HG02938 (cell line): Measurements from ENCODE around the gene FANCC.
"Not testable (repeated sequence)": the region's sequence is repeated elsewhere in the genome, so short reads cannot be mapped to it uniquely, and the experiment has no call there.

ENCODE experiments used
- ATAC-seq: cut with Tn5 transposase; IDR thresholded peaks from one replicate; pipeline ENCODE4 v1.9.1; 2021; ENCODE audit warnings: mild to moderate bottlenecking, moderate library complexity; ENCODE audit not compliant: unreplicated experiment

Gene FANCC

DNA sequence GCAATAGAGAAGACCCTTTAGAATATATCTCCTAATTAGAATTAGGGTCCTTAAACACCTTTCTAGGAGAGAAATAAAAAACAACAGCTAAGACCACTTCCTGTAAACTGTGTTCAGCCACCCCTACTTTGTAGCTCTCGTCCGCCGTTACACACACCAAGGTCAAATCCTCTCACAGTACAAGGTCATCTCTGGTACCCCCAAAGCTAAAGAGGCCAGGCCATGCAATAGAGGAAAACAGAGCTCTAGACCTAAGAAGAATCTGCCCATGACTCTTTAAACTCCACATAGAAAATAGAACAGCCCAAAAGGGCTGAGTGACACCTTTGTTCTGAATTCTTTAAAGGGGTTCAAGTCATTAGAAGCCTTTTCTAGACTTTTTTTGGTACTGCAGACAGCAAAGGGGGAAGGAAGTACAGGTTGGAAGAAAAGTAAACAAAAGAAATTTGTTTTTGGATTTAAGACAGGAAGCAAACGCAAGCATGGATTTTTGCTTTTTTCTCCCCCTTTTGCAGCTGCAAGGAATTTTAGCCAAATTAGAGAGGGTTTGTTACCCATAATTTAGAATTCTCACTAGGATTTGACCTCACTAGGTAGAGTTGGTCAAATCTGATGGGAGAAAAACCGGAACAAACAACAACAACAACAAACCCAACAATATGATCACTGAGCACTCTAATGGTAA is 13.4 kb upstream of the FANCC start:
- ATAC-seq, result no peak

DNA sequence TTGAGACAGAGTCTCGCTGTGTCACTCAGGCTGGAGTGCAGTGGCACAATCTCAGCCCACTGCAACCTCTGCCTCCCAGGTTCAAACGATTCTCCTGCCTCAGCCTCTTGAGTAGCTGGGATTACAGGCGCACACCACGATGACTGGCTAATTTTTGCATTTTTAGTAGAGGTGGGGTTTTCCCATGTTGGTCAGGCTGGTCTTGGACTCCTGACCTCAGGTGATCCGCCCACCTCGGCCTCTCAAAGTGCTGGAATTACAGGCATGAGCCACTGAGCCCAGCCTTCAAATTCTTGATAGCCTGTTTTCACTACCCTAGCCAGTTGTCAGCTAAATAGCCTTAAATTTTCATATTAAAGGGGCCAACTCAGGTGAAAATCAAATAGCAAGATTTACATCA is 11.6 kb upstream of the FANCC start:
- ATAC-seq, result not testable (repeated sequence)

- ATAC-seq, result no peak
Measured at GRCh38 chr9:95327239-95327865, 9.8 kb upstream of the FANCC start.

GRCh38 chr9:95325221-95325620 is 7.7 kb upstream of the FANCC start:
- no peak for ATAC-seq

- ATAC-seq, result no peak
Measured at GRCh38 chr9:95317893-95318211, 343 bp upstream of the FANCC start.

- ATAC-seq, result peak; percentile 34
Measured at GRCh38 chr9:95316794-95317118, 753 bp downstream of the FANCC start.

- ATAC-seq, result no peak
Measured at GRCh38 chr9:95316274-95316673, 1.2 kb downstream of the FANCC start.

DNA sequence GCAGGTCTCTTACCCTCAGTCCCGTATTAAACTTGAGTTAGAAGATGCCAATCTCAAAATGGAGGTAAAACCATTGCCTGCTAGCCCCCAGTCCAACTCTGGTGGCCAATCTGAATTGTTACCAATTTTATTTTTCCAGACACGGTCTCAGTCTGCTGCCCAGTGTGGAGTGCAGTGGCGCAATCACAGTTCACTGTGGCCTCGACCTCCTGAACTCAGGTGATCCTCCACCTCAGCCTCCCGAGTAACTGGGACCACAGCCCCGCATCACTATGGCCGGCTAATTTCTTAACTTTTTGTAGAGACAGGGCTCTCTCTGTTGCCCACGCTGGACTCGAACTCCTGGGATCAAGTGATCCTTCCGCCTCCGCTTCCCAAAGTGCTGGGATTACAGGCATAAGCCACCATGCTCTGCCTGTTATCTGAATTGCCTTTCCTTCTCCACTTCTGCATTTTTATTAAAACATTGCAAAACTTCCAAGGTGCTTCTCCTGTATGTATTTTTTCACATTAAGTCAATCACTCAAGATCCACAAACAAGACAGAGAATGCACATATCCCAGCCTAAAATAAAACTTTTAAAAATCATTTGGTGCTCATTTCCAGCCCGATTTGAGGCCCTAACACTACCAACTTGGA is 2.3 kb downstream of the FANCC start:
- ATAC-seq, result no peak

GRCh38 chr9:95313010-95313498 is 4.5 kb downstream of the FANCC start:
- ATAC-seq, result no peak

GRCh38 chr9:95311961-95312360 is 5.5 kb downstream of the FANCC start:
- no peak for ATAC-seq

DNA sequence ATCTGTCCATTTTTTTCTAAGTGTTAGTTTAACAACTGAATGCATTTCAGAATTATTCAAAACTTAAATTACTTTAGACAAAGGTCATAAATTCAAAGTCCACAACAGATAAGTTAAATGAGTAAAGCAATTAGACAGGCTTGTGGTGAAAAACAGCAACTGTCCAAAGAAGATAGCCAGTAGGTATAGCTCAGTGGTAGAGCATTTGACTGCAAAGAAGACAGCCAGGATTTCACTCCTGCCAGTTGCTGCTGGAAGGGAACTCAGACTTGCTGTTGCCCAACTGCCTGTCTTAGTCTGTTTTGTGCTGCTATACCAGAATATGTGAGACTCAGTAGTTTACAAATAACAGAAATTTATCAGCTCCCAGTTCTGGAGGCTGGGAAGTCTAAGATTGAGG is 10.0 kb downstream of the FANCC start:
- no peak for ATAC-seq

- ATAC-seq, result no peak
Measured at GRCh38 chr9:95306819-95307218, 10.7 kb downstream of the FANCC start.

DNA sequence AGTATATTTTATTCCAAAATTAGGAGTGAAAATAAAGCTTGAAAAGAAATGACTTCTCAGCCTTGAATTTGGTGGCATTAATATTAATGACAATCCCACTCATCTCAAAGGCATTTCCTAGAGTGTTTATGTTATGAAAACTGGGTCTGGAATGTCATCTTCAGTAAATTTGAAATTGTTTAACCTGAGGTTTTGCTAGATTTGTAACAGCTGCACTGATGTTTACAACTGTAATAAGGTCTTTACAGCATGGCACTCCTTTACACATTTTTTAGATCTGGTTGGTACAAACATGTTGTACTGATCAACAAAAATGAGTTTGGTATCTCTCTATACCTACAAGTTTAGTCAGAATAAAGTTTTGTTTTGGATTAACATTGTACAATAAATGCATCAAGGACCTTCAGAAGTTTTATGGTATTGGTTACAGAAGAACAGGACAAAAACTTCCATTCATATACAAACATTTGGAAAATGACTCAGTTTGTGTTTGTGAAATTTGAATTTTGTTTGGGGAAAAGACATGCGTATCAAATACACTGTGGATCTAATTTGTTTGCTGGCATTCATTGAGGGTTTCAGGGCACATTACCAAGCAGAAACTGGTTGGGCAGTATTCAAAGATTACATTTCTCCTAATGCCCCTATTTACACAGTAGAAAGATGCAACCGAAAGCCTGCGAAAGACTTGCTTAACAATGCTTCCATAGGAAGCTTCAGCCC is 11.6 kb downstream of the FANCC start:
- ATAC-seq, result no peak

DNA sequence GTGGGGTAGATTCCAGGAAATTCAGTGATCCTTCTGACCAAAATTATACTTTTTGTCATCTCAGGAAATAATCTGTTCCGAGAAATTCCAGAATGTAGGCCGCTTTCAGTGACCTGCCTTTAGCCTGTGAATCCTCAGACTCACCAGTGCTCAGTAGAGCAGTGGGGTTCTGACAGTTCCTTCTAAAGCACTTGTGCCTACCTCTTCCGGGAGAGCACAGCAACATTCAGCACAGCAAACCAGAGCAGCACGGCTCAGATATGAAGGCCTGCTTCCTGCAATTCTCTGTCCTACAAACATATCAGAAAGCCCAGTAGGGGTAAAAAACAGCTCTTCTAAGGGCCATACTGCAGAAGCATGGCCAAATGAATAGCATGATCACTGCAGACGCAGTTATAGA is 15.0 kb downstream of the FANCC start:
- ATAC-seq, result no peak

GRCh38 chr9:95297760-95298159 is 19.7 kb downstream of the FANCC start:
- ATAC-seq, result no peak

DNA sequence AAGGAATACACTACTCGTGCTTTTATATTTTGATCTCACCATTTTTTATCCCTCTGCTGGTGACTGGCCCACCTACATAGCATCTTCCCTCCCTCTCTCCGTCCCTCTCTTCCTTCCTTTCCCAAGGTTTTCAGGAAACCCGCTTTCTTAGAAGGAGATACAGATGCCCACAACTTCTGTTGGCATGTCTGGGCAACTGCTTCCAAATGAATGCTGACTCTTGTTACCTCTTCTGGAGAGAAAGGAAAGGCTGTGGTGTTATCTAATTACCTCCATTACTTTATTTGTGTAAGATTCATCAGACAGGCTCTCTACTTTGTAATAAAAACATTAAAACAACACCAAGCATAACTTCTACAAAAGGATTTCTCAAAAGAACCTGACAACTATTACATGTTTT is 20.2 kb downstream of the FANCC start:
- ATAC-seq, result no peak

DNA sequence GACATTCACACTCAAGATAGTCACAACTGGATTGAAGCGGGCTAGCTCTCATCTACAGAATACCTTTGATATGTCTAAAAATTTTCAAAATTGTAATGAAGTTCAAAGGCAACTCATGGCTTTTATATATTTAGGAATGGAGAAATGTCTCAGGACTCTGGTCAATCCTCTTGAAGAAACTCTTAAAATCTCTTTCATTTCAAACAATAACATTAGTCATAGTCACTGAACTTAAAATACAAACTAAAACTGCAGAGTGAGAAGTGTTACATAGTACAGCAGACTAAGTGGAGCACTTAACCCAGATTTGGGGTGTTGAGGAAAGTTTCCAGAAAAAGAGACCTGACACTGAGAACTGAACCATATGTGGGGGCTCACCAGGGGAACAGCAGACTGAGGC is 20.7 kb downstream of the FANCC start:
- ATAC-seq, result no peak

DNA sequence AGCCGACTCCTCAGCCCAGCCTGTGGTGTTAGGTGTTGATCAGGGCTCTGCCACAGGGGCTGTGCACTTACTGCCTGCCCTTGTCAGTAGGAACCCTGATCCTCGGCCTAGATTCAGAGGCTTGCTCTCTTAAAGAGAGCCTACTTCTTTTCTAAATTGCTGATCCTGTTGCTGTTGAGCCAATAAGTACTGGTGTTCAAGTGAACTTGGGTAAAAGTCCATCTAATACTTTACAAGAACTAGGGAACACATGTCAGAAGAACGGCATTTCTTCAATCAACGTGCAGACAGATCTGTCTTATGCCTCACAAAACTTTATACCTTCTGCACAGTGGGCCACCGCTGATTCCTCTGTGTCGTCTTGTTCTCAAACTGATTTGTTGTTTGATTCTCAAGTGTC is 24.2 kb downstream of the FANCC start:
- not testable (repeated sequence) for ATAC-seq

- ATAC-seq, result no peak
Measured at GRCh38 chr9:95292226-95292625, 25.3 kb downstream of the FANCC start.

GRCh38 chr9:95286151-95286550 is 31.4 kb downstream of the FANCC start:
- no peak for ATAC-seq

DNA sequence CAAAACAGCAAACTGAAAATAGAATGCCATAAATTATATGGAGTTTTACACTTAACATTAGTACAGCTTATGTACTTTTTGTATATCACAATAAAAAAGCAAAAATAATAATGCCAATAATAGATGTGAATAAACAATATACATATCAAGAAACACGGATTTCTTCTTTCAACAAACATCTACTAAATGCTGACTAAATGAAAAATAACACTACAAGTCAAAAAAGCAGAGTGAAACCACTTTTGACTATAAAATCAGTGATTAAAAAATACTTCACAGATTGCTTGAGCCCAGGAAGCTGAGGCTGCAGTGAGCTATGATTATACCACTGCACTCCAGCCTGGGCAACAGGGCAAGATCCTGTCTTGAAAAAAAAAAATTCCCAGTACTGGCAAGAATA is 32.2 kb downstream of the FANCC start:
- ATAC-seq, result no peak
